Spleen (tissue), 7 donors: ENCODE measurements around the gene ZNF182.

Experiments used
- CTCF ChIP-seq, 11 experiments: fragments of 200-600 bp in 7 of 11; fragments of 450-650 bp in 4 of 11; sonication (generic) in 4 of 11; IDR thresholded peaks in 8 of 11; conservative IDR thresholded peaks in 3 of 11; 1 replicate in 7 of 11; 2 replicates in 4 of 11; pipeline versions ENCODE4 v1.4.0 to v1.8.0; 2016 to 2021; ENCODE audit warnings: antibody characterized with exemption in 11 of 11, inconsistent platforms in 4 of 11, mild to moderate bottlenecking in 1 of 11
- POLR2A ChIP-seq, 3 donors: fragments of 450-650 bp; IDR thresholded peaks; one replicate each; pipeline ENCODE4 v1.5.1; 2017; ENCODE audit warnings: antibody characterized with exemption in 3 of 3, mild to moderate bottlenecking in 1 of 3
- donor health status: DM: no; HTN: no; CAD: no; lungs with moderate emphysema.
- donor health status: DM: no; HTN: no; CAD: no.
- donor health status: DM: no; HTN: no; CAD: no.

GRCh38 chrX:47940448-47940847, 63.3 kb downstream of the ZNF182 start:
- no peak for TF ChIP-seq CTCF (IDR thresholded peaks at IDR 0.05 in 8 of 11, conservative IDR thresholded peaks at IDR 0.05 in 3 of 11)
- no peak for TF ChIP-seq POLR2A (IDR thresholded peaks at IDR 0.05)
